ENCODE measurements around the gene SAP25. TPM values are rescaled to one million over a fixed set of nuclear protein-coding genes. Genes with fewer than 3 reads are reported as not detected.

SAP25 gene
- total RNA-seq, 1 donor from 2014 or later = not detected

DNA sequence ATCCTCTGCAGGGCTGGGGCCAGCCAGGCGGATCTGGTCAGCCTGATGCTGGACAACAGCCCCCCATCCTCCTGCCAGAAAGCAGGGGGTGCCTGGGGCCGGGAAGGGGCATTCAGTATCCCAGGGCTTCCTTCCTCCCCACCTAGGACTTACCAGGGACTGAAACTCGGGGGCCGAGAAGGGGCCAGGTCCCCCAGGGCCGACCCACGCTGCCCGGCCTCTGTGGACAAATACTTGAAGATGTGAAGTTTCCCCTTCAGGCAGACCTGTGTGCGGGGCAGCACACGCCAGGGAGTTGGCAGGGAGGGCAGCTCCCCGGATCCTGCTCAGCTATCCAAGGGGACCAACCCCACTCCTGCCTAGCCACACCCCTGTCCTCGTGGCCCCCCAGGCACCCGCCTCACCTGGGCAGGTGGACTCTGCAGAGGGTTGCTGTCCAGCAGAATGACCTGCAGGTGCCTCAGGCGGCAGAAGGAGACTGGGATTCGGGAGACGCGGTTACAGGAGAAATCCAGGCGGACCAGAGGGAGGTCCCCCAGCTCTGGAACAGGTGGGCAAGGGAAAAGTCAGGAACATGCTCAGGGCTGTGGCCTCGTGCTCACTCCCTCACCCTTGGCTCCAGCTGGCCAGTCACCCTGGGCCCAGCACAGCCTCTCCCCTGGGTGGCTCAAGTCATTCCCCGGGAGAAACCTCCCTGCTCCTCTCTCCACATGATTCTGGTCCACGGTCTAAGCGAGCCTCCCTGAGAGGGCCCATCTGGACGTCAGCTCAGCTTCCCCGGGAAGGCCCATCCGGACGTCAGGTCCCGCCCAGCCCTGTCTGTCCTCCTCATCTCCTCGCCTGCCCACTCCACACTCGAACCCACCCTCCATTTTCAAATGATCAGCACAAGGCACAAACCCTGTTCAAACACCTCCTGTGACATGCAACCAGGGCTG, 4.8 kb upstream of the SAP25 start:
- intact Hi-C loops (cut with DNase I) = no loop called here
- no peak for DNase-seq (ENCODE audit: low spot score)

DNA sequence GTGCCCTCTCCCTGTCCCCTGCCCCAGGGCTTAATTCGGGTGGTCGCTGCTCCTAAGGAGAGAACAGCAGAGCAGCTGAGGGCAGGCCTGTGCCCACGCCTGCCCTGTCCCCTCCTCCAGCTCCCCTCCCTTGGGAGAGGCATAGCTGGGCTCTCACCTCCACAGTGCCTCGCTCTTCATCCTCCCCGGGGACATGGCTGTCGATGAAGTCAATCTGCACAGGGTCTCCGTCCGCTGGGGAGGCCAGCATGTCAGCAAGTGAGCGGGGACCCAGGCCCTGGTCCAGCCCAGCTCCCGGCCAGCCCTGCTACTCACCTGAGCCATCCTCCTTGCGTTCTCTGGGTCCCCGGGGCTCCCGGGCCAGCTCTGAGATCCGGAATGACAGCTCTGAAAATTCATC, 3.8 kb upstream of the SAP25 start:
- intact Hi-C loops (cut with DNase I) = no loop called here
- DNase-seq (ENCODE audit: low spot score) = no peak

DNA sequence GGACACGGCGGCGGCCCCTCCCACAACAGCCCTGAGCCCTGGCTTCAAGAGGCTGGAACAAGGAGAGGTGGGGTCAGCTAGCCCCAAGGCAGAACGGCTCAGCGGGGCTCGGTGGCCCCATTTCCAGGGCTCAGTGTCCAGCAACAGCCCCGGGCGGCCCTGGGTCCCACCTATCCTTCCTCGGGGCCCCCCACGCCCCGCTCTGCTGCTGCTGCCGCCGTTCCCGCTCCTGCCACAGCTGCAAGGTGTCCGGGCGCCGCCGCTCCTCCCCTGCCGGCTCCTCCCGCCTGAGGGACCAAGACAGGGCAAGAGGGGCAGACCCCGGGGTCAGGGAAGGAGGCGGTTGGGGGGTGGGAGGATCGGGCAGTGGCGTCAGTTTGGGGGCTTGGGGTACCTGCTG, 3.4 kb upstream of the SAP25 start:
- intact Hi-C loops (cut with DNase I) = no loop called here
- DNase-seq (ENCODE audit: low spot score) = no peak

DNA sequence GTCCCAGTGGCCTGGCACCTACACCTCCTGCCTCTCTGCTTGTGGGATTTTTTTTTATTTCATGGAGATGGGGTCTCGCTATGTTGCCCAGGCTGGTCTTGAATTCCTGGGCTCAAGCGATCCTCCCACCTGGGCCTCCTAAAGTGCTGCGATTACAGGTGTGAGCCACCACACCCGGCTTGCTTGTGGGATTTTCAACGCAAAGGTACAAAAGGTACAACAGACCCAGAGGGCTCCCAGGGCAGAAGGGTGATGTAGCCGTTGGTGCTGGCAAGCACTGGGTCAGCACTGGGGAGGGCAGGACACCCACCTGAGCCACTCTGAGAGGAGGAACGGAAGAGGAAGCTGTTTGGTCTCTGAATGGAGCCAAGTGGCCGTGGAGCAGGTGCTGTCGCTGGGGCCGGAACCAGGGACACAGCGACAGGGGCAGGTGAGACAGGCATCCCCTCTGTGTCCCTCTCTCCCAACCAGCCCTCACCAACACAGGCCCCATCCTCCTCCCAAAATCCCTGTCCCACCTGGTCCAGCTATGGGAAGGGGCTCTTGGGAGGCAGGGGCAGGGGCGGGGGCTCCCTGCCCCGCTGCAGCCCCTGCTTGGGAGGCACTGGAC, 2.8 kb upstream of the SAP25 start:
- DNase-seq (ENCODE audit: low spot score) = no peak
- intact Hi-C loops (cut with DNase I) = no loop called here

DNA sequence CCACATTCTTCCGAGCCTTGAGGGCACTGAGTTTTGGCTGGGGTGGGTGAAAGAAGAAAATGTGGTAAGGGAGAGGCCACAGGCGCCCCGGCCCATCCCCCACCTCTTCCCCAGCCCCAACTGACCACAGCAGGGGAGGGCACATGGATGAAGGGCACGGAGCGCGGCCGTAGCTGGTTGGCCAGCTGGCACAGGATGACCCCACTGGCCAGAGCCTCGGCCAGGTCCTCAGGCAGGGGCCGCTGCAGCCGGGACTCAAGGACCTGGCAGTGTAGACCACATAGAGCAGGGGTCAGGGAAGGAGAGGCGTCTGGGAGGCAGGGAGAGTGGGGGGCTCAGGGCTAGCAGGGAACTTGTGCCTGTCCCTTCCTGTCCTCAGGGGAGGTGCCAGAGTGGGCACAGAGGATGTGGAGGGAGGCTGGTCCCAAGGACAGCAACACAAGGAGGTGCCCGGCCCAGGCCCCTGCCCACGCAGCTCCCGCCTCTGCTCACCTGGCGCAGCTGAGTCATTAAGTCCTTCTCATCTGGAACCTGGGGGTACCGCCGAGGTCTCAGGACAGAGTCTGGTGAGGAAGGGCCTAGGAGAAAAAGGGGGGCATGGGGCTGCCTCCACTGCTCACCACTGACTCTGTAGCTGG, 2.2 kb upstream of the SAP25 start:
- no peak for DNase-seq (ENCODE audit: low spot score)
- intact Hi-C loops (cut with DNase I) = no loop called here

DNA sequence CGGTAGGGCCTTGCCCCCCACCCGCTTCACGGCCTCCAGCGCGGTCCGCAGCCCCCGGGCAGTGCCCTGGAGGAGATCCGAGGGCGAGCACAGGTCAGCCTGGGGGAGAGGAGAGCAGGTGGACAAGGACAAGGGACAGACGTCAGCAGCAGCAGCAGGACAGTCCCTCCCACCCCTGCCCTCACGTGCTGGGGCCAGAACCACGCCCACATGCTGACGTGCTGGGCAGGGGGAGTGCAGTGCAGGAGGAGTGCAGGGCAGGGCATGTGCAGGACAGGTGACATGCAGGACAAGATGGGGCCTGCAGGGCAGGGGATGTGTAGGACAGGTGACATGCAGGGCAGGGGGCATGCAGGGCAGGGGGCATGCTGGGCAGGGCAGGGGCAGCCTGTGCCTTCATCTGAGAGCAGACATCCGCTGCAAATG, 1.5 kb upstream of the SAP25 start:
- no peak for DNase-seq (ENCODE audit: low spot score)

DNA sequence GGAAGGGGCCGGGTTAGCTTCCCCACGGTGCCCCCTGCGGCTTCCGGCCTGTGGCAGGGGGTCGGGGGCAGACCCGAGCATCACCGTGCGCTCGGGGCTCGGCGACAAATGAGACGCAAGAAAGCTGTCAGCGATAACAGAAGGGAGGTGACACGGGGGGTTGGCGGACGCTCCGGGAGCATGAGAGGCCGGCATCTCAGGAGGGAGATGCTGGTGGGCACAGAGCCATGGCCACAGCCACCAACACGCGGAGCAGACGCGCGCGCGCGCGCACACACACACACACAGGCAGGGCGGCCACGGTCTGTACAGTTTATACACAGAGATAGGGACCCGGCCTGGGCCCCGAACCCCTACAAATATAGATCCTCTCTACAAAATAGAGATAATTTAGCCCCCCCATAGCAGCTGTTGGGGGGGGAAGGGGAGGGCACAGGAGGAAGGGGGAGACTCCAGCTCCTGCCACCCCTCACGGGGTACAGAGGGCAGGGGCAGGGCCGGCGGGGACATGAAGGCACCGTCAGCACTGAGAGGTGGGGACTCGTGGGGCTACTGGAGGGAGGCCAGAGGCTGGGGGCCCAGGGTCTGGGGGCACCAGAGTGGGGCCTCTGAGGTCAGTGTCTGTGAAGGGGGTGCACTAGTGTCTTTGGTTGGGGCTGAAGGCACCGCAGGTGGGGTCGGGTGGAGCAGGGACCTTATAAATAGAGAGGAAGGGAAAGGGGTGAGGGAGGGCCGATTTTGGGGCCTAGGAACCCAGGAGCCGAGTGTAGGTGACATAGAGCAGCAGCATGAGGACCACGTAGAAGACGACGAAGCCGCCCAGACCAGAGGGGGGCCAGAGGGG, 884 bp upstream of the SAP25 start:
- no peak for DNase-seq (ENCODE audit: low spot score)
- intact Hi-C loops (cut with DNase I) = no loop called here

More for the DNA sequence above, 1.5 kb upstream of the SAP25 start:
- intact Hi-C loops (cut with DNase I) = no loop called here

DNA sequence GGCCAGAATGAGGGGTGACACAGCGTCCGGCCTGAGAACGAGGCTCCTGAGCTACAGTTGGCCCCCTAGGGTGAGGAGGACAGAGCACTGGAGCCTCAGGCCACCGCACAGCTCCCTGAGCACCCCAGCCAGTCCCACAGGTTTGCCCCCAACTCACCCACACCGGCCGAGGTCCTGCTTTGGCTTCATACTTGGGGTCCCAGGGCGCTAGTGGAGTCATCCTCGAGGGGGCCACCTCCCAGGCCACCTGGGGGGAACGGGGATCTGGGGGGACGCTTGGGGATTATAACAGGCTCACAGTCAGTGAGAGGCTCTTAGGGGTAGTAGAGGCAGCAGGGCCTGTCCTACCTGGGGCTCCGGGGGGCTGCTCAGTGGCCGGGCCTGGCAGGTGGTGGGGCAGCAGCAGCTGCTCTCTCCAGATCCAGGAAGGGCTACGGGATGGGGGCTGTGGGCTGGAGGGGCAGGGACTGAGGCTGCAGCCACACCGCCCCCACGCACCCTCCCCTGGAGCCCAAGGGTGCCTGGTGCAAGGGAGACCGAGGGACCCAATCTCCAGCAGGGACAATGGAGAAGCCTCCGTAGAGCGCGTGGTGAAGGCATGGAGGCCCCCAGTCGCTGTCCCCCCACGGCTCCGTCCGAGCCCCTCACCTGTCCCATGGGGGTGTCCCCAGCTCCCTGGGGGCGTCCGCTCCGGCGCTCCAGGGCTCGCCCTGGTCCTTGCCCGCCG, 588 bp downstream of the SAP25 start:
- no peak for DNase-seq (ENCODE audit: low spot score)
- intact Hi-C loops (cut with DNase I) = no loop called here

DNA sequence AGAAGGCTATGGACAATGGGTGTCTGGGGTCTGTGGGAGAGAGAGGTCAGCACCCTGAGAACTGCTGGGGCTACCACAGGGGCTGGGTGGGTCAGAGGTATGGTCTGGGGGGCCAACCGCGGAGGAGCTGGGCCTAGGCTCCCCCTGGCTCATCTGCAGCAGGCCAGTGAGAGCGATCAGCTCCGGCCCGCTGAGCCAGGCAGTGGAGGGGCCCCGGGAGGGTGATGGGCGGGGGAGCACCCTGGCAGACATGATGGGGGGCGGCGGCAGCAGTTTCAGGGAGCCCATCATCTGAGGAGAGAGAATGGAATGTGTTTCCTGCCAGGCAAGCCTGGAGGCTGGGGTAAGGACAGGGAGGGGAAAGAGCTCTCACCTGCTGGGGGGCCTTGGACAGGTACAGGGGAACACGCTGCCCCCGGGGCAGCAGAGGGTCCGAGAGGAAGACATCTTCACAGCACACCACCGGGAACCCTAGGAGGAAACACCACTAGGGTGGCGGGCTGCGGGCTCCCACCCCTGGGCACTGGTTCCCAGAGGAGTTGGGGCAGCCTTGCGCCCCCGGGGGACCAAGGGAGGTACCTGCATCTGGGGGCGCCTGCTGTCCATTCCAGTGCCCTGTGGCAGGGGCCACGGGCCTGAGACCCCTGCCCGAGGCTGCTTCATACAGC, 1.3 kb downstream of the SAP25 start:
- no peak for DNase-seq (ENCODE audit: low spot score)
- intact Hi-C loops (cut with DNase I) = no loop called here

DNA sequence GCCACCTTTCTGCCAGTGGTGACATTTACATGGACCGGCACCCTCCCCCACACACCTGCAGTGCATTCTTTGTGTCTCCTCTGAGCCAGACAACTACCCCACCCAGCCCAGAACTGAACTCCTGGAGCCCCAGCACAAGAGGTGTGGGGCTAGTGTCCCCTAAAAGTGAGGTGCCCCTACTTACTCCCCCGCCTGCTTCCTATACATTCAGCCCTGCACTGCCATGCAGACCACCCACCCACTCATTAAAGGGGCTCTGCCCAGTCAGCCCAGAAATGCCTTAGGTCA, 1.9 kb downstream of the SAP25 start:
- no peak for DNase-seq (ENCODE audit: low spot score)
- intact Hi-C loops (cut with DNase I) = no loop called here

DNA sequence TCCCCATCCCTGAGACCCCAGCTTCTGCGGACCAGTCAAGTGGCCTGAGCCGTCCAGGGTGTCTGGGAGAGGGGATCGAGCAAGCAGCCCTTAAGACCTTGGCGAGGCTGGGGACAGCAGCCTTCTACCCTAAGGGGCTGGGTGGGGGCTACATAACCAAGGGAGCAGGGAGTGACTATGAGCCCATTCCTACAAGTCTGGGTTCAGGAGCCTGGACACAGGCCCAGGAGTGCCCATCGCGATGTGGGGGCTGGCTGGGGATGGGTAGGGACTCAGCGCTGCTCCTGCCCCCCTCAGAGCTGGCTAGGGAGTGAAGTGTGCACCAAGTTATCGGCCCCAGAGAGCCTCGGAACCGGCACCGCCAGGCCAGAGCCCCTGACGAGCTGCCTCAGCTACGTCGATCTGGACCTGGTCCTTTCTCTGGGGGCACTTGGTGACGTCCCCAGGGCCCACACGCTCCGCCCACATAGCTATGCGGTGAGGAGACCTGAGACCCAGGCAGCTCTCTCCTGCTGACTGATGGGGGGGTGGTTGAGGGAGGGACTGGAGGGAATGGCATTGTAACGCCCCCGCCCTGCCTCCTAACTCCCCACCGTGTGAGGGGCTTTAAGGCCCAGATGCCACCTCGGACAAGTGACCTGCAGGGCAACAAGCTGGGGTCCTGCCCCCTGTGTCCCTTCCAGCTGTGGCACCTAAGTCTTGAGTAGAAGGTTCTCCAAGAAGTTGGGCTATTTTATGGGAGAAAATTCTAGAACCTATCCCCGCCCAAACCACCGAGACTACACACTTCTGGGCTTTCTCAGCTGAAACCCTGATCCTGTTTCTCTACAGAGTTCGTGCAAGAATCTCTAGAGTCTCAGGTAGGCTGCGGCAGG, 2.5 kb downstream of the SAP25 start:
- intact Hi-C loops (cut with DNase I) = no loop called here
- no peak for DNase-seq (ENCODE audit: low spot score)

DNA sequence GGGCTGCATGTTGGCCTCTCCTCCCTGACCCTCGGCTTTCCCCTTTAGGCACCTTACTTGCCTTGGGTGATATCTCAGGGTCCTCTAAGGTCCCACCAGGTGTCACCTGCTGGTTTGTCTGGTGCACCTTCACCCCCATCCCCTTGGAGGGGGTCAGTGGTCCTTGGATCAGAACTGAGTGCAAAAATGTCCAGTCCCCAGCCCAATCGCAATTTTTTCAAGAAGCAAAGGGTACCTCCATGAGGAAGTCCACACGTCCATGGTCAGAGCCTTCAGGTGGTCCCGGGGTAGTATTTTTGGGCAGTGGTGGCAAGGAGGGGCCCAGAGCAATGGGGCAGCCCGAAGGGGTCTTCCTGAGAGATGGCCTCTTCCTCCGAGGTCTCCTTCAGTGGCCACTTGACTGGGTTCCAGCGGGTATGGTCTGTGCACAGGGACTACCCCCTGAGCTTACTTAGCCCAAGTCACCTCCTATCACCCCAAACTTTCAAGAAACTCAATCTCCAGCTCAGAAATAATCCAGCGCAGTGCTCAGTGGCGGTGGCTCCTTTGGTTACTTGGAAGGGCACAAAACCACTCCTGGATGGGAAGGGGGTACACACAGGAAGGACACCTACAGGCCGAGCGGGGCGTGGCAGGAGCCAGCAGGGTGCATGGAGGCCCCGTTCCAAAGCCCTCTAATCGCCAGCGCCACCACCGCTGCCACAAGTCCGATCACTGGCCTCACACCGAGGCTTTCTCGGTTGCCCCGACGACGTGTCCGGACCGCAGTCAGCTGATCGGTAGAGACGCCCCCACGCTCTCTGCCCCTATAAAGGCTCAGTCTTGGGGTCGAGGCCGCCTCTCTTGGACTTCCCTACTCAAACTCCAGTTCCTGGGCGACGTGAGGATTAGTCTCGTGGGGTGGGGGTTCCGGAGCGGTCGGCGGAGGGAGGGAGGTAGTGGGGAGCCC, 4.5 kb downstream of the SAP25 start:
- intact Hi-C loops (cut with DNase I) = no loop called here
- DNase-seq (ENCODE audit: low spot score) = no peak

DNA sequence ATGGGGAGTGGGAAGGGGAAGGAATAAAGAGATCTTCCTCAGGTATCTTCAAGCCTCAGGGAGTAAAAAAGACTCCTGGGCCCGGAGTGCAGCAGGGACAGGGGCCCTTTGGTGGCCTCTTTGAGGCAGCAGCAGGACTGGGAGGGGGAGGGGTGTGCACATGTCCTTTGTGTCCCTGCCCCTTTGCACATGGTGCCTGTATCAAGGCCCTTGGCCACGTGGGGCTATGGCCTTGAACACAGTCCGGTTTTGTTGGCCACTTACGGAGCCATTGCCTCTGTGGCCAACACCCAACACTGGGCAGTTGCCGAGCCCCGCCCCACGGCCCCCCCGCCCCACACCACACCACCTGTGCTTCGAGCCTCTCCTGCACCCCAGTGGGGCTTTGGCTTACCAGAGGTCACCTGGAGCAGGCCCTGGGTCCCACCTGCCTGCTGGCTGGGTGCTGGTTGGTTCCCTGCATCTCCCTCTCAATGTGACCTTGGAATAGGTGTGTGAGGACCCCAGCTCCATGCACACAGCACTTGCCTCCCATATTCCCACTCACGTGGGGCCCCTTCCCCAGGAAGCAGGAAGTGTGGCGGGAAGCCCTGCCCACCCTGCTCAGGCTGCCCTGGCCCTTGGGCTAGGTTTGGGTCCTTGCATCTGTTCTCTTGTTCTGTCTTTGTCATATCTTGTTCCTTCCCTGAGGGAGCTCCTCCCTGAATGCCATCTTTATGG, 5.4 kb downstream of the SAP25 start:
- no peak for DNase-seq (ENCODE audit: low spot score)

DNA sequence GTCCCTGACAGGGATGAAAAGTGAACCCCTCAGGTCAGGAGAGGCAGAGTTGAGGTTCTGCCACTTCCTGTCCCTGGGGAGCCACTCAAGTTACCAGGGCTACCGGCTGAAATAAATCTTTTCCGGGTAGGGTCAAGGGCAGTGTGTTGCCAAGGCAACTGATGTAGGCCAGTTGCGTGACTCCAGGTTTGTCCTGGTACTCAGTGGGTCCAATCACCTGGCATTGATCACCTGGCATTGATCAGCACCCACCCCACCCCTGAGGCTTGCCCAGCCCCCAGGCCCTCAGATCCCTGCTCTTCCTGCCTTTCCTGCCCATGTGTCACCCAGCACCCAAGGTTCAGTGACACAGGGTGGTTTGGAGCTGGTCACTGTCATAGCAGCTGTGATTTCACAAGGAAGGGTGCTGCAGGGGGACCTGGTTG, 5.9 kb downstream of the SAP25 start:
- DNase-seq (ENCODE audit: low spot score) = no peak
- intact Hi-C loops (cut with DNase I) = no loop called here

More for the DNA sequence above, 5.4 kb downstream of the SAP25 start:
- intact Hi-C loops (cut with DNase I) = no loop called here

DNA sequence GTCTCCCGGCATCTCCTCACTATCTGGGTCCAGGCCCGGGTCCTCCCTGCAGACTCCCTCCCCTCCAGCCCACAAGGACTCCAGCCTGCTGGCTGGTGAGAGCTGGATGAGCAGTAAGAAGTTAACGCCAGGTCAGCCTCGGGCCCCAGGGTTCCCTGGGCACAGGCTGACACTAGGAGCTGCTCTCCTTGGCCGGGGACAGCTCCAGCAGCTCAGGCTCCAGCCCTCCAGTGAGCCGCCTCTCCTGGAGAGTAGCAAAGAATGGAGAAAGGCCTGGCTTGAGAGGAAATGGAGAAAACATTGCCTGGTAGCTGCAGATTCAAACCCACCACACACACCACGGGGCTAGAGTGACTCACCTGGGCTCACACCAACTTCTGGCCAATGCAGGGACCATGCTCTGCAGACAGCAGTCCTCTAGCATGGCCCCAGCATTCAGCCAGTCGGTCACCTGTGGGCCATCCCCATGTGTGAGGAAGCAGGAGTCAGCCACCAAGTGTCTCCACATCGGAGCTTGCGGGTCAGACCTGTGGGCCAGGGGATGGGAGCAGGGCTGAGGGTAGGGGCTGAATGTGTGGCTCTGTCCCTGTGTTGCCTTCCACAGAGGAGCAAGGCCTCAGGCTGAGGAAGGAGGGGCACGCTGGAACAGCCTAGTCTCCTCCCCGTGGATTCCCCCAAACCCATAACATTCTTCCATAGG, 6.5 kb downstream of the SAP25 start:
- intact Hi-C loops (cut with DNase I) = no loop called here
- no peak for DNase-seq (ENCODE audit: low spot score)
